ENCODE data around the gene FOXE1.

FOXE1 gene

DNA sequence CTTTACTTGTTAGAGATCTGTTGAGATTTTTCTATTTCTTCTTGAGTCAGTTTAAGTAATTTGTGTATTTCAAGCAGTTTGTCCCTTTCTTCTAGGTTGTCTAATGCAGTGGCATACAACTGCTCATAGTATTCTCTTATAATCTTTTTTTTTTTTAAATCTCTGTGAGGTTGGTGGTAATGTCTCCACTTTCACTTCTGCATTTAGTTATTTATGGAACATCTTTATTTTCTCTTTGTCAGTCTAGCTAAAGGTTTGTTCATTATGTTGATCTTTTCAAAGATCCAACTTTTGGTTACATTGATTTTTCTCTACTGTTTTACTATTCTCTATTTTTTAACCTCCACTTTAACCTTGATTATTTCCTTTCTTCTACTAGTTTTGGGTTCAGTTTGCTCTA lies 13.8 kb downstream of the FOXE1 start:
- peak in 2 of 4 experiments; percentile 31 to 47 for DNase-seq

DNA sequence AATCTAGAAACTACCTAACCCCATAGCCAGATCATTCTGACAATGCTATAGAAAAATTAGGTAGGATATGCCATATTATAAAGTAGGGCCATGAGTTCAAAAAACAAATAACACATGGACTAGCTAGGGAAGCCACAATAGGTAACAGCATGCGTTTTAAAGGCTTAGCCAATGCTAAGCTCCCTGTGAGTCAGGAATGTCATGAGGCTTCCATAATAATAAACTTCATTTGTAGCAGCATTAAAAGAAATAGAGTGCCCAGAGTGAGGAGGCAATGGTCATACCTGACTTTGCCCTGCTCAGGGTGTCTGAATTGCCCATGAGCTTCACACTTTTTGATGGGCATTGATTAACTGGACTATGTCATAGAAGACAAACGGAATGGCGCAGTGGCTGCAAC lies 15.8 kb downstream of the FOXE1 start:
- no peak for DNase-seq

DNA sequence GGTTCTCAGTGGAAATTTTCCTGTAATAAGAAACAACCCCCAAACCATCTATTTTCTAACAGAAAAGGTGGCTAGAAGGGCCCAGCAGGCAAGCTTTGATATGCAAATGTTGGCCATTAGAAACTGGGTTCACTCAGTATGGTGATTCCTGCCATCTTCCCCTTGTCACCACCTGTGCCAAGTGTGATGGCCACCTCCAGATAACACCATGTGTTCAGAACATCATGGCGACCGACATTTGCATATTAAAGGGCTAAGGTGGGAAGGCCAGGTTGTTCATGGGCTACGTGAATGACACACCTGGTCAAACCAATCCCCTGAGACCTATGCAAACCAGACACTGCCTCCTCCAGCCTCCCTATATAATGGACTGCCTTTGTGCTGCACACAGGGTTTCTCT lies 20.4 kb downstream of the FOXE1 start:
- DNase-seq, result no peak

DNA sequence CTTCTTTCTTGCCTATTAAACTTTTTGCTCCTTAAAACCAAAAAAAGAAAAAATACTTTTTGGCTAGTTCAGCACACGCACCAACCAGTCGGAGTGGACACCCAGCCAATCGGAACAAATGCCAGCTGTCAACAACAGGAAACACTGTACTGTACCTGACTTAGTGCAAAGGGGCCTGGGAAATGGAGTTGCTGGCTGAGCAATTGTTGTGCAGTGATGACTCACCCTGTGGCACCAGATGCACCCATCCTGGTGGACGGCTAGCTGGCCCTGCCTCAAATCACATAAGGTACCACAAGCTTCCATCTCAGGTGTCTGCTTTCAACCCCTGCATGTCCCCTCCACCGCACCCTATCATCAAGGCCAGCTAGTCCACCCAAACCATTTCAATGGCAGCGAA lies 20.9 kb downstream of the FOXE1 start:
- no peak for DNase-seq

DNA sequence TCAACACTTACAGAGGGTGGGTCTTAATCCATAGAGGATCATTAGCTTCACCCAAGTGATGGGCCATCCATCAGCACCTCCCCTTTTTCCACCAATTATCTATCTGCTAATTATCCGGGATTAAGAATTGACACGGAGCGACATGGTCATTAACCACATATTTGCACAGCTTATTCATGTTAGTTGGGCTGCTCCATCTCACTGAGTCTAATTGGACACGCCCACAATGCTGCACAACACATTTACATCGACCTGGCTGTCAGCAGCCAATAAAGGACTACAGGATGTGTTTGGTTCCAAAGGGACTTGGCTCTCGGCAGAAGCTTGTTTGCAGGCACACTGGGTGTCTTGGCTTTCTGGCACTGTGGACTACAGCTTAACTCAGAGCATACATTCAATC lies 21.6 kb downstream of the FOXE1 start:
- no peak for DNase-seq

DNA sequence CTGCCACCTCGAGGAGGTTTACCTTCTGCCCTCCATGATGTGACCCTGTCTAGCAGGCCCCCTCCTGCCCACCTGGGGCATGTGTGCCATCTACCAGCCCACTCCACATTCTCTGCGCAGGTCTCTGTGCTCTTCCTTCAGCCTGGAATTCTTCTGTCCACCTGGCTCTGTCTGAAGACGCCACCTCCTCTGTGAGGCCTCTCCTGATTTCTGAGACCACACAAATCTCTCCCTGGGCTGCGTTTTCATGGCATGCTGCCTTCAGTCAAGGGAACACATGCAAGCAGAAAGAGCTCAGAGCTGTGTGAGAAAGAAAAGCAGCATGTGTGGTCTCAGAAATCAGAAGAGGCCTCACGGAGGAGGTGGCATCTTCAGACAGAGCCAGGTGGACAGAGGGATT lies 22.1 kb downstream of the FOXE1 start:
- no peak for DNase-seq

DNA sequence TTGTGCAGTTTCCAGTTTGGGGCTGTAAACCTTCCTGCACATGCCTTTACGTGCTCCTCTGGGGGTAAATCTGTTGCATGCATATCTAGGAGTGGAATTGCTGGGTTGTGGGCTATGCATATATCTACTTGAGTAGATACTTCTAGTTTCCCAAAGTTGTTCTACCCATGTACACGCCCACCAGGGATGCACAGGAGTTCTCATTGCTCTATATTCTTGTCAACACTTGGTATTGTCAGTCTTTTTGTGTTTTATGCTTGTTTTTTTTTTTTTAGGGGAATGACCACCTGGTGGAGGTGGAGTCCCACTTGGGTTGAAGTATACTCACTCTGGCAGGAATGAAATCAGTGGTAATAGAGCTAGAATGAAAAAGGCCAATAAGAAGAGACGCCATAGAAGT lies 23.0 kb downstream of the FOXE1 start:
- DNase-seq, result no peak

DNA sequence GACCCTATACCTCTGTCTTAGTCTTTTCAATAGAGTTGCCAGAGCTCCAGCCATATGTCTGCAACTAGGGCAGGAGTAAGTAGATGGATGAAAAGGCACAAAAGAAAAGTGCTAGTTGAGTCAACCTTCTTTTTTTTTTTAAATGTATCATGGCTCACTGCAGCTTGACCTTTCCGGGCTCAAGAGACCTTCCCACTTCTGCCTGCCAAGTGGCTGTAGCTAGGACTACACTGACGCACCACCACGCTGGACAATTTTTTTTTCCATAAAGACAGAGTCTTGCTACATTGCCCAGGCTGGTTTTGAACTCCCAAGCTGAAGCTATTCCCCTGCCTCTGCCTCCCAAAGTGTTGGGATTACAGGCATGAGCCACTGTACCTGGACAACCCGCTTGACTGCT lies 27.3 kb downstream of the FOXE1 start:
- DNase-seq, result no peak

DNA sequence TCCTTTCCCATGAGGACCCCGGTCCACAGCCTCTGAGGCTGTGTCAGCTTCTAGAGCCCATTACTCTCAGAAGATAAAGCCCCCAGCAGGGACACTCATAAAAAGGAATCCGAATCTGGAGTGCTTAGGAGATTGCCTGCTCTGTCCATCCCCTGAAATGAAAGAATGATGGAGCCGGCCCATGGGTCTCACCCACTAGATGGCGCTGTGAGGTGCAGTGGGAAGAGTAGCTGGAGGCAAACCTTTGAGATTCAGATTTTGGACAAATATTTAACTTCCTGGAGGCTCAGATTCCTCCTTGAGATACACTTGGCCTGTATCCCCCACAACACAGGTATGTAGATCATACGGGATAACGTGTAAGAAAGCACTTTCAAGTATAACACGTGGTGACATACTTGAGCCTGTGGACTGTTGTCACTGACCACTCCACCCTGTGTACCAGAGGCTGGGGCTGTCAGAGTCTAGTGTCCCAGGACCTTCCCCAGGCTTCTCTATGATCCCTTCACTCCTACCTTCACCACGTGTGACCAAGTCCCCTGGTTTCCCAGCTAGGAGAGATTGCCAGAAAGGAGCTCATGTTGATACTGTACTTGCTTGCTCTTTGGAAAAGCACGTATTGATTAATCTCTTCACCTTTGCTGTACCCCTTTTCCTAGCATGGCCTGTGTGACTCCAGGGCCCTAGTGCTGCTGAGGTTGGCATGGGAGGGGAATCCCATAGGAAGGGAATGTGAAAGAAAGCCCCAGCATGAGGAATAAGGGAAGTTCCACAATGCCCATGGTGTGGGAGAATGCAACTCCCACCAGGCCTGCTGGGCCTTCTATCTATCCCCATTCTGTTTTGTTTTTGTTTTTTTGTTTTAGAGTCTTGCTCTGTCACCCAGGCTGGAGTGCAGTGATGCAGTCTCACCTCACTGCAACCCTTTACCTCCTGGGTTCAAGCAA lies 37.2 kb downstream of the FOXE1 start:
- DNase-seq, result peak; percentile 55 to 75 (median 70)

DNA sequence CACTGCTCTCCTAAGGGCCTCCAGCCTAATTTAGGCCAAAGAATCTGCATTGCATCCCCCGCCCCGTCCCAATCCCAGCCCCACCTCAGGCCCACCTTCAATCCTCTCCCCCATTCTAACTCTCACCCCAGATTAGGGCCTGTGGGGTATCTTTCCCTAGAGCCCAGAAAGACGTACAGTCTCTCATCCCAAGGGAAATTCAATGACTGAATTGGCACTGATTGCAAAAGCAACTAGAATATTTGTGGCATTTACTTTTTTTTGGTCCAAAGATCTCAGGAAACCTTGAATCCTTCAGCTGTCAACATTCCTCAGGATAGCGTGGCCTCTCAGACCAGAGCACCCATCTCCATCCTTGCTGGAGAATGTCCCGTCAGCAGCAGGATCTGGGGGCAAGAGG lies 38.7 kb downstream of the FOXE1 start:
- DNase-seq, result no peak

DNA sequence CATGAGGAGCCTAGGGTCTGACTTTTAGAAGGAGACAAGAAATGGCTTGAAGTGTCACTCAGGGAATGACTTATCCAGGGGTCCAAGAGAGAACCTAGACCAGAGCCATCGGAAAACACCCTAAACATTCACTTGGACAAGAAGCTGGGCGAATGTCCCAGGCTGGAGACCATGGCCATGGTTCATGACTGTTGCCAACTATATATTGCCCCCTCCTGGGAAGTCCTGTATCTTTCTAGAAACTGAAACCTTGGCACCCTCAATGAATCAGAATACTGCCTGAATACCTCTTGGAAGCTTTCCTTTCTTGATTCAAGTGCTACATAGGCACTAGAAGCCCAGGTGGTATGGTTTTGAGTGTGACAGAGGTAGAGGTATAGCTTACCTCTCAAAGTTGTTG lies 39.4 kb downstream of the FOXE1 start:
- DNase-seq, result no peak

DNA sequence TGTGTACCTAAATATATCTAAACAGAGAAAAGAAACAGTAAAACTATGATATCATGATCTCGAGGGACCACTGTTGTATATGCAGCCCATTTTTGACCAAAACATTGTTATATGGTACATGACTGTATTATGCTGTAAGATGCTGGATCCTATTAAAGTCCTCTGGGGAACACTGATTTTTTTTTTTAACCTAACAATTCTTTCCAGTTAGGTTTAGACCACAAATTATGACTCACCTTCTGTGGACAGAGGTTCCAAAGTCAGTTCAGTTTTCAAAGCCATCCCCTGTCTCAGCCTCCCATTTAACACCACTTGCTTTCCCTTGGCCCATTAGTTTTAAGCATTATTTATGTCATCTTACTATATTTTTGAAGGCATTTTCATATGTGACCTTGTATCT lies 42.2 kb downstream of the FOXE1 start:
- no peak for DNase-seq

DNA sequence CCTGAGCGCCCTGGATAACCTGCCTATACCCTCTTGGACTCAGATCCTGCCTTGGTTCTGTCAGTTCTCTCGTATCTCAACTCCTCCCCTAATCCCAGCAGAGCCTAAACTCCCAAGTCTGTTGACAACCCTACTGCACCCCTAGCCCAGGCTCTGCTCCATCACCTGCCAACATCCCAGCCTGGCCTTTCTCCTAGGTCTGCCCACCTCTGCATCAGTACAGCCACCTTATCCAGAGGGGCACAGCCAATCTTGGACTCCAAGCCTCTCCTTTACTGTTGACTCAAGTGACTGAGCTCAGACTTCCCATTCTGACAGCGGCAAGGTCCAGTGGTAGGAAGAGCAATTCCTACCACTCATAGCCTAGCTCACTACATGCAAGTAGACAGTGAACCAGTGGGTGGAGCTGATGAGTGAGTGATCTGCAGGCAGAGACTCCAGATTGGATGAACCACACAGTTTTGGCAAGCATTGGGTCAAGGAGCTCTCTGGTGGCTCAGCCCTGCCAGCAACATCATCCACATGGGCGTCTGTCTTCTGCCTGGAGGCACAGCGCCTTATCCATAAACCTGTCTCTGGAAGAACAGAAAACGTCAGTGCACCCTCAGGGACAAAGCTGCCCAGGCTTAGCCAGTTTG lies 42.8 kb downstream of the FOXE1 start:
- DNase-seq, result peak; percentile 45 to 69 (median 62)

DNA sequence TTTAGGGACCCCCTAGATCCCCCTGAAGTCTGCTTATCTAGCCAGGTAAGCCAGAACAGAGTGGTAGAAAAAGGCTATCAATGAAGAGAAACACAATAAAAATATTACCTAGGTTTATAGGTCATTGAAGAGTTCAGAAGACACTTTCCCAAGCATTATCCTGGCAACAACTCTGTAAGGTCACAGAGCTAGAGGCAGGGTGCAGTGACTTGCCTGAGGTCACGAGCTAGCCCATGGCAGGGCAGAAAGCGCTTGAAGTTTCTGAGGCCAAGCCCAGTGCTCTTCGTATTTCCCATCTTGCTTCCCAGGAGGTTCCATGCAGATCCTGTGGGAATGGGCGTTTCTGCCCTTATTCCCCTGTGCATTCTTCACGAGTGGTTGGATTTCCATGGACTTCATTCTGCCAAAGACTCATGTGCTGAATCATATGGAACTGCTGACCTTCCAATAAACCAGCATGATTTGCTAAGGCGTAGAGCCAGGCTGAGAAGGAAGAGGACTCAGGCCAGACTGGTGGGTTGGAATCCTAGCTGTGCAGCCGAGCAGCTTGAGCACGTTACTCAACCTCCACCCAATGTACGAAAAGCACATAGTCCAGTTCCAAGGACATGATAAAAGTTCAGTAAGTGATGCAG lies 47.2 kb downstream of the FOXE1 start:
- DNase-seq, result no peak

DNA sequence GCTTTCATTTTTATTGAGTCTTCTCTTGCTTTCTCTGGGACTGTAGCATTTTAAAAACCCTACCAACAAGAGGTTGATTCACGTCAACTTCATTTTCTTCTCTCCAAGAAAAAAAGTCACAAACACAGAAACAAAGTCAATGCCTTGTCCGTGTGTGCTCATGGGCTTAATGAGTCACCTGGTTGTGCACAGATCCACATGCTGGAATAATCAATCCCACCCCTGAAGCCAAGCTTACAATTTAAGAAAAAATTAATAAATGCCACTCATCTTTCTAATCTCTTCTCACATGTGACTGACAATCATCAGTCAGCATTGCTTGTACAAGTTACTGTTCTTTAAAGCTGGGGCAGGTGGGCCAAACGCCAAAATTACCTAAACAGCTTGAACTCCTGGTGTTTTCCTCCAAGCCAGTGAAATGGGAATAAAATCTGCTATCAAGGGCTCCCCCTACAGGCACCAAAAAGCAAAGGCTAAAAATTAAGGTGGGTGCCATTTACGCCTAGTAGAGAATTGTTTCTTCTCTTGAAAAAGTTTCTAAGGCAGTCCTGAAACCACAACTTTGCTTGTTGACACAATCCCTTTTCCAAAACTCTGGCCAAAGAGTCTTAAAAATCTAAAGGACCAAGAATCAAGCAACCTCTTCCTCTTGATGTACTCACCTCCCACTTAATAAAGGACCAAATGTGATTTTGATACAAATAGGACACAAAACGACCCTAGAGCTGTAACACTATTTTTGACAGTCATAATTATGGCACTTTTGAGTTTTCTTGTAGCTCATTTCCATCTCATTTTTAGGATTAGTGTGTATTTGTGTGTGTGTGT lies 47.9 kb downstream of the FOXE1 start:
- peak; percentile 38 to 62 (median 43) for DNase-seq

DNA sequence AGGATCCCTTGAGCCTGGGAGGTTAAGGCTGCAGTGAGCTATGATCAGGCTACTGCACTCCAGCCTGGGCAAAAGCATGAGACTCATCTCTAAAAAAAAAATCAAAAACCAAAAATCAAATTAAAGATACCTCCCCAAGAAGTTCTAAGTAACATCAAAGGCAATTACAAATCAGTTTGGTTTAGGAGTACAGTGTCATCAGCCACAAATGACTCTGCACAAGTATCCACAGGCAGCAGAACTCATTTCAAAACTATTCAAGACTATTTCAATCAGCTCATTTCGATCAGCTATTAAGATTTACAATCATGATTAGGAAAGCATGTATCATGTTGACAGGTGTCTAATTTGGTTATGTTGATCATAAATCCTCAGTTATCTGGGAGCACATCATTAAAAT lies 50.2 kb downstream of the FOXE1 start:
- no peak for DNase-seq

DNA sequence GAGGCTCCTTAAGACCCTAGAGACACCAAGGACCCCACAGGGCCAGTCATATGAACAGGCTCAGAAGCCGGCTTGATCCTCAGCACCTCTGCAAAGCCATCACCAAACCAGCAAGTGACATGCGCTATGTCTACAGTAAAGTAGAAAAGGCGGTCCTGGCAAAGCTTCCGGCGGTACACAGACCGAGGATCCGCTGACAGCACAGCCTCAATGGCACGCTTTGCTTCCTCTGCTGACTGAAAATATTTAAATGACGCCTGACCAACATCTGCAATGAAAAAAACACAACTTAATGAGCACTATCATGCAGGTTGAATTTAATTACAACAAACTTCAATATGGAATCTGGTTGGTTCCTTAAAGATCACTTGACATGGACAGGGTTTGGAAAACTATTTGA lies 51.7 kb downstream of the FOXE1 start:
- no peak for DNase-seq

DNA sequence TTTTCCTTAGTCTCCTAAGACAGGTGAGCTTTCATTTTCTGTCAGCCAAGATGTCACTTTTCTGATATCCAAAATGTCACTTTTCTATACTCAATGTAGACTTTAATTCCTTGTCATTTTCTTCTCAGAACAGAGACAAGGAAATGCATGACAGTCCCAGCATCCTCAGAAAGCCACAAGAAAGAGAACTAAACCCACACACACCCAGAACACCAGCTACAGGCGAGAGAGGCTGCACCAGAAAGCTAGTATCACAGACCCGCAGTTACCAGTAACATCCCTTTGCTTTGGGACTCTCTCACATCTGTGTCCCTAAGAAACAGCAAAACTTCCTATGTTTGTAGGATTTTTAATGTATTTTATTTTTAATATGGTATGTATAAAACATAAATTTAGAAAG lies 52.2 kb downstream of the FOXE1 start:
- DNase-seq, result peak; percentile 30 to 65 (median 60)
